Measurements from ENCODE around the gene MAG.

MAG gene

GRCh38 chr19:35298561-35298972, 6.6 kb downstream of the MAG start:
- no peak overlapping the region for H4K8ac ChIP-seq (ENCODE audit: low read length)
- no peak overlapping the region for H3K4me3 ChIP-seq (ENCODE audit: insufficient read depth in 1 of 2, low read depth in 1 of 2, low read length in 2 of 2)
- H2BK5ac ChIP-seq (ENCODE audit: low read depth, low read length, poor library complexity, severe bottlenecking): no peak overlapping the region
- no peak overlapping the region for H3K4ac ChIP-seq (ENCODE audit: low read depth in 1 of 2, low read length in 2 of 2)
- WGBS: 93% methylated on average over 5 of the region's 5 CpGs
- H3K9me3 ChIP-seq (ENCODE audit: control insufficient read depth, low read length): no peaks in the 10 kb centered on the region
- H3K18ac ChIP-seq (ENCODE audit: low read depth in 1 of 2, low read length in 2 of 2): no peak overlapping the region
- peak overlapping the region in 1 of 2 experiments; percentile 37 for H3K14ac ChIP-seq (ENCODE audit: low read length in 2 of 2)
- H3K4me1 ChIP-seq (ENCODE audit: control insufficient read depth, insufficient read depth, low read depth, low read length): no peaks in the 10 kb centered on the region
- no peak overlapping the region for H2AFZ ChIP-seq (ENCODE audit: low read depth, low read length)
- H3K36me3 ChIP-seq (ENCODE audit: control insufficient read depth in 1 of 2, insufficient read depth in 2 of 2, low read depth in 1 of 2, low read length in 2 of 2): no peaks in the 10 kb centered on the region
- H2BK120ac ChIP-seq (ENCODE audit: low read depth, low read length): no peak overlapping the region
- H2BK12ac ChIP-seq (ENCODE audit: low read length in 2 of 2): no peak overlapping the region
- H3K23ac ChIP-seq (ENCODE audit: low read length in 2 of 2): peak overlapping the region in 1 of 2 experiments; percentile 28
- no peak overlapping the region for H3K27ac ChIP-seq (ENCODE audit: low read length, poor library complexity, severe bottlenecking)
- H2BK15ac ChIP-seq (ENCODE audit: low read depth, poor library complexity, severe bottlenecking): no peak overlapping the region
- no peak overlapping the region for H2AK5ac ChIP-seq (ENCODE audit: low read length, severe bottlenecking)
- no peak overlapping the region for H4K91ac ChIP-seq (ENCODE audit: low read length)
- H3K79me1 ChIP-seq (replicated peaks; ENCODE audit: low read length, poor library complexity, severe bottlenecking): no peaks in the 10 kb centered on the region
- H3K9ac ChIP-seq (ENCODE audit: low read length): no peak overlapping the region
- H3K4me2 ChIP-seq (ENCODE audit: low read length, poor library complexity, severe bottlenecking): no peak overlapping the region
- DNase-seq: no peak
- peaks cover 3 to 77% of the 10 kb centered on the region in 2 experiments for H3K27me3 ChIP-seq (ENCODE audit: control insufficient read depth in 1 of 2, insufficient read depth in 1 of 2, low read length in 2 of 2)

GRCh38 chr19:35299523-35300338, 7.8 kb downstream of the MAG start:
- H3K79me1 ChIP-seq (replicated peaks; ENCODE audit: low read length, poor library complexity, severe bottlenecking): no peaks in the 10 kb centered on the region
- H2AFZ ChIP-seq (ENCODE audit: low read depth, low read length): no peak overlapping the region
- H4K91ac ChIP-seq (ENCODE audit: low read length): no peak overlapping the region
- H3K4me2 ChIP-seq (ENCODE audit: low read length, poor library complexity, severe bottlenecking): no peak overlapping the region
- H2BK120ac ChIP-seq (ENCODE audit: low read depth, low read length): no peak overlapping the region
- H2BK12ac ChIP-seq (ENCODE audit: low read length in 2 of 2): no peak overlapping the region
- 66% methylated on average over 32 of the region's 55 CpGs for WGBS
- no peak overlapping the region for H3K27ac ChIP-seq (ENCODE audit: low read length, poor library complexity, severe bottlenecking)
- no peaks in the 10 kb centered on the region for H3K36me3 ChIP-seq (ENCODE audit: control insufficient read depth in 1 of 2, insufficient read depth in 2 of 2, low read depth in 1 of 2, low read length in 2 of 2)
- no peak overlapping the region for H3K14ac ChIP-seq (ENCODE audit: low read length in 2 of 2)
- no peaks in the 10 kb centered on the region for H3K4me1 ChIP-seq (ENCODE audit: control insufficient read depth, insufficient read depth, low read depth, low read length)
- no peak overlapping the region for H3K9ac ChIP-seq (ENCODE audit: low read length)
- H3K4ac ChIP-seq (ENCODE audit: low read depth in 1 of 2, low read length in 2 of 2): no peak overlapping the region
- no peak overlapping the region for H2BK15ac ChIP-seq (ENCODE audit: low read depth, poor library complexity, severe bottlenecking)
- H3K18ac ChIP-seq (ENCODE audit: low read depth in 1 of 2, low read length in 2 of 2): no peak overlapping the region
- DNase-seq: no peak
- peaks cover 8 to 74% of the 10 kb centered on the region in 2 experiments for H3K27me3 ChIP-seq (ENCODE audit: control insufficient read depth in 1 of 2, insufficient read depth in 1 of 2, low read length in 2 of 2)
- no peak overlapping the region for H4K8ac ChIP-seq (ENCODE audit: low read length)
- H3K4me3 ChIP-seq (ENCODE audit: insufficient read depth in 1 of 2, low read depth in 1 of 2, low read length in 2 of 2): no peak overlapping the region
- no peak overlapping the region for H2BK5ac ChIP-seq (ENCODE audit: low read depth, low read length, poor library complexity, severe bottlenecking)
- H2AK5ac ChIP-seq (ENCODE audit: low read length, severe bottlenecking): no peak overlapping the region
- no peak overlapping the region for H3K23ac ChIP-seq (ENCODE audit: low read length in 2 of 2)
- no peaks in the 10 kb centered on the region for H3K9me3 ChIP-seq (ENCODE audit: control insufficient read depth, low read length)

GRCh38 chr19:35300339-35300649, 8.3 kb downstream of the MAG start:
- Histone ChIP-seq H3K4me1 (ENCODE audit: control insufficient read depth, insufficient read depth, low read depth, low read length) (no peaks in the 10 kb centered on the region), H2AK5ac (ENCODE audit: low read length, severe bottlenecking) (no peak overlapping the region), H3K9me3 (ENCODE audit: control insufficient read depth, low read length) (no peaks in the 10 kb centered on the region), H3K27me3 (ENCODE audit: control insufficient read depth in 1 of 2, insufficient read depth in 1 of 2, low read length in 2 of 2) (peaks cover 8 to 73% of the 10 kb centered on the region in 2 experiments), H3K36me3 (ENCODE audit: control insufficient read depth in 1 of 2, insufficient read depth in 2 of 2, low read depth in 1 of 2, low read length in 2 of 2) (no peaks in the 10 kb centered on the region), H3K4me2 (ENCODE audit: low read length, poor library complexity, severe bottlenecking) (no peak overlapping the region), H2BK120ac (ENCODE audit: low read depth, low read length) (no peak overlapping the region), H3K4ac (ENCODE audit: low read depth in 1 of 2, low read length in 2 of 2) (no peak overlapping the region), H2AFZ (ENCODE audit: low read depth, low read length) (no peak overlapping the region), H4K8ac (ENCODE audit: low read length) (no peak overlapping the region), H2BK12ac (ENCODE audit: low read length in 2 of 2) (no peak overlapping the region), H3K18ac (ENCODE audit: low read depth in 1 of 2, low read length in 2 of 2) (no peak overlapping the region), H3K4me3 (ENCODE audit: insufficient read depth in 1 of 2, low read depth in 1 of 2, low read length in 2 of 2) (no peak overlapping the region), H3K79me1 (replicated peaks; ENCODE audit: low read length, poor library complexity, severe bottlenecking) (no peaks in the 10 kb centered on the region), H3K23ac (ENCODE audit: low read length in 2 of 2) (no peak overlapping the region), H3K14ac (ENCODE audit: low read length in 2 of 2) (no peak overlapping the region), H2BK15ac (ENCODE audit: low read depth, poor library complexity, severe bottlenecking) (no peak overlapping the region), H3K27ac (ENCODE audit: low read length, poor library complexity, severe bottlenecking) (no peak overlapping the region), H4K91ac (ENCODE audit: low read length) (no peak overlapping the region), H2BK5ac (ENCODE audit: low read depth, low read length, poor library complexity, severe bottlenecking) (no peak overlapping the region), H3K9ac (ENCODE audit: low read length) (no peak overlapping the region)
- WGBS: 90% methylated on average over 10 of the region's 10 CpGs
- no peak for DNase-seq

- no peak overlapping the region for H2BK5ac ChIP-seq (ENCODE audit: low read depth, low read length, poor library complexity, severe bottlenecking)
- 82% methylated on average over 2 of the region's 2 CpGs for WGBS
Observed at GRCh38 chr19:35301961-35302360, 10.0 kb downstream of the MAG start.

More at GRCh38 chr19:35301961-35302360, 10.0 kb downstream of the MAG start:
- Histone ChIP-seq H4K91ac (ENCODE audit: low read length) (no peak overlapping the region), H2BK15ac (ENCODE audit: low read depth, poor library complexity, severe bottlenecking) (no peak overlapping the region), H3K4me3 (ENCODE audit: insufficient read depth in 1 of 2, low read depth in 1 of 2, low read length in 2 of 2) (no peak overlapping the region), H3K27ac (ENCODE audit: low read length, poor library complexity, severe bottlenecking) (no peak overlapping the region), H3K79me1 (replicated peaks; ENCODE audit: low read length, poor library complexity, severe bottlenecking) (no peaks in the 10 kb centered on the region), H2AK5ac (ENCODE audit: low read length, severe bottlenecking) (no peak overlapping the region), H4K8ac (ENCODE audit: low read length) (no peak overlapping the region), H3K23ac (ENCODE audit: low read length in 2 of 2) (no peak overlapping the region), H3K36me3 (ENCODE audit: control insufficient read depth in 1 of 2, insufficient read depth in 2 of 2, low read depth in 1 of 2, low read length in 2 of 2) (no peaks in the 10 kb centered on the region), H2BK12ac (ENCODE audit: low read length in 2 of 2) (no peak overlapping the region), H3K4ac (ENCODE audit: low read depth in 1 of 2, low read length in 2 of 2) (no peak overlapping the region), H3K4me1 (ENCODE audit: control insufficient read depth, insufficient read depth, low read depth, low read length) (no peaks in the 10 kb centered on the region), H3K4me2 (ENCODE audit: low read length, poor library complexity, severe bottlenecking) (no peak overlapping the region), H3K18ac (ENCODE audit: low read depth in 1 of 2, low read length in 2 of 2) (no peak overlapping the region), H2BK120ac (ENCODE audit: low read depth, low read length) (no peak overlapping the region), H3K27me3 (ENCODE audit: control insufficient read depth in 1 of 2, insufficient read depth in 1 of 2, low read length in 2 of 2) (peaks cover 9 to 57% of the 10 kb centered on the region in 2 experiments), H3K9me3 (ENCODE audit: control insufficient read depth, low read length) (no peaks in the 10 kb centered on the region), H3K9ac (ENCODE audit: low read length) (no peak overlapping the region), H3K14ac (ENCODE audit: low read length in 2 of 2) (no peak overlapping the region), H2AFZ (ENCODE audit: low read depth, low read length) (no peak overlapping the region)
- DNase-seq: no peak

Data from mesenchymal stem cell (in vitro differentiated cells and primary cell).